HepG2 (cell line): ENCODE measurements around the gene GPER1. TPM values are rescaled to one million over a fixed set of nuclear protein-coding genes. Genes with fewer than 3 reads are reported as not detected.

Source experiments
- ATAD3A ChIP-seq: sonication (generic); formaldehyde crosslinking; IDR thresholded peaks from 2 replicates; pipeline ENCODE4 v1.4.0; 2020; ENCODE audit warnings: missing genetic modification reagents
- SIN3A ChIP-seq: IDR thresholded peaks from 2 replicates; pipeline ENCODE4 v1.6.1; 2011; ENCODE audit warnings: low read depth, mild to moderate bottlenecking, control low read depth, low read length, borderline replicate concordance
- SIN3B ChIP-seq: fragments of 150-350 bp; IDR thresholded peaks from 2 replicates; pipeline ENCODE4 v1.6.1; 2014; ENCODE audit warnings: low read length
- SMAD1 ChIP-seq: sonication (generic); formaldehyde crosslinking; IDR thresholded peaks from 2 replicates; pipeline ENCODE4 v1.4.0; 2020; ENCODE audit warnings: missing genetic modification reagents, low read depth, mild to moderate bottlenecking, borderline replicate concordance
- SMAD9 ChIP-seq: sonication (generic); formaldehyde crosslinking; IDR thresholded peaks from 2 replicates; pipeline ENCODE4 v1.5.1; 2020; ENCODE audit warnings: mild to moderate bottlenecking, missing genetic modification reagents
- SRF ChIP-seq: IDR thresholded peaks from 2 replicates; pipeline ENCODE4 v1.6.1; 2011; ENCODE audit warnings: mild to moderate bottlenecking, low read depth, low read length, moderate library complexity
- WIZ ChIP-seq: sonication (generic); formaldehyde crosslinking; IDR thresholded peaks from 2 replicates; pipeline ENCODE4 v1.5.1; 2020; ENCODE audit warnings: mild to moderate bottlenecking, missing genetic modification reagents
- ZNF10 ChIP-seq: sonication (generic); formaldehyde crosslinking; IDR thresholded peaks from 2 replicates; pipeline ENCODE4 v1.4.0; 2020; ENCODE audit warnings: mild to moderate bottlenecking, low read depth, missing genetic modification reagents, borderline replicate concordance
- ZNF468 ChIP-seq: sonication (generic); formaldehyde crosslinking; IDR thresholded peaks from 2 replicates; pipeline ENCODE4 v1.8.0; 2022; ENCODE audit warnings: mild to moderate bottlenecking, moderate library complexity, missing genetic modification reagents
- ZNF549 ChIP-seq: sonication (generic); formaldehyde crosslinking; IDR thresholded peaks from 2 replicates; pipeline ENCODE4 v1.5.0; 2020; ENCODE audit warnings: missing genetic modification reagents
- ZNF883 ChIP-seq: sonication (generic); formaldehyde crosslinking; IDR thresholded peaks from 2 replicates; pipeline ENCODE4 v1.5.1; 2020; ENCODE audit warnings: mild to moderate bottlenecking, missing genetic modification reagents; ENCODE audit errors: not compliant biosample characterization
- ZNF891 ChIP-seq: sonication (generic); formaldehyde crosslinking; IDR thresholded peaks from 2 replicates; pipeline ENCODE4 v1.5.0; 2020; ENCODE audit warnings: mild to moderate bottlenecking, missing genetic modification reagents
- polyA plus RNA-seq, 8 experiments: library from polyadenylated mRNA; depleted of rRNA in 3 of 8; stranded (reverse) in 7 of 8; unstranded in 1 of 8; fragments of >200 nt; fragmentation: Illumina TruSeq in 4 of 8; extraction: Trizol in 4 of 8; gene quantifications; 2 replicates each; pipeline versions ENCODE4 v1.2.1 to v1.2.3, GENCODE V29; 2011 to 2016; ENCODE audit warnings: low read depth in 4 of 8, missing spikeins in 1 of 8, mixed read lengths in 1 of 8; ENCODE audit not compliant: insufficient read depth in 1 of 8
- total RNA-seq, 5 experiments: library from RNA; depleted of rRNA; stranded (reverse); fragments of >200 nt; fragmentation: Illumina TruSeq; extraction: Trizol; gene quantifications; 2 replicates each; pipeline ENCODE4 v1.2.3, GENCODE V29; 2016; ENCODE audit warnings: low read depth in 1 of 5
- TF ChIP-seq, protein P1 (sequence below): sonication (generic); formaldehyde crosslinking; IDR thresholded peaks from 2 replicates; pipeline ENCODE4 v1.4.0; 2020; ENCODE audit warnings: missing genetic modification reagents
- TF ChIP-seq, protein P2 (sequence below): sonication (generic); formaldehyde crosslinking; IDR thresholded peaks from 2 replicates; pipeline ENCODE4 v1.5.0; 2020; ENCODE audit warnings: missing genetic modification reagents
- TF ChIP-seq, protein P3 (sequence below): sonication (generic); formaldehyde crosslinking; conservative IDR thresholded peaks from 2 replicates; pipeline ENCODE4 v1.8.0; 2022; ENCODE audit warnings: low read depth, missing genetic modification reagents
- TF ChIP-seq, protein P4 (sequence below): sonication (generic); formaldehyde crosslinking; conservative IDR thresholded peaks from 2 replicates; pipeline ENCODE4 v1.8.0; 2022; ENCODE audit warnings: missing genetic modification reagents
- TF ChIP-seq, protein P5 (sequence below), 2 experiments: fragments of 450-650 bp in 1 of 2; sonication (generic) in 1 of 2; formaldehyde crosslinking; IDR thresholded peaks; 2 replicates each; pipeline versions ENCODE4 v1.5.0 to v1.8.0; 2020 to 2022; ENCODE audit warnings: mild to moderate bottlenecking in 1 of 2, missing genetic modification reagents in 1 of 2

Gene GPER1
- total and polyA plus RNA-seq, 2 of the 13 experiments (the other 11 are each of a cell fraction or from before 2014, with no cell fraction given): 12.7 to 19.7 TPM

DNA sequence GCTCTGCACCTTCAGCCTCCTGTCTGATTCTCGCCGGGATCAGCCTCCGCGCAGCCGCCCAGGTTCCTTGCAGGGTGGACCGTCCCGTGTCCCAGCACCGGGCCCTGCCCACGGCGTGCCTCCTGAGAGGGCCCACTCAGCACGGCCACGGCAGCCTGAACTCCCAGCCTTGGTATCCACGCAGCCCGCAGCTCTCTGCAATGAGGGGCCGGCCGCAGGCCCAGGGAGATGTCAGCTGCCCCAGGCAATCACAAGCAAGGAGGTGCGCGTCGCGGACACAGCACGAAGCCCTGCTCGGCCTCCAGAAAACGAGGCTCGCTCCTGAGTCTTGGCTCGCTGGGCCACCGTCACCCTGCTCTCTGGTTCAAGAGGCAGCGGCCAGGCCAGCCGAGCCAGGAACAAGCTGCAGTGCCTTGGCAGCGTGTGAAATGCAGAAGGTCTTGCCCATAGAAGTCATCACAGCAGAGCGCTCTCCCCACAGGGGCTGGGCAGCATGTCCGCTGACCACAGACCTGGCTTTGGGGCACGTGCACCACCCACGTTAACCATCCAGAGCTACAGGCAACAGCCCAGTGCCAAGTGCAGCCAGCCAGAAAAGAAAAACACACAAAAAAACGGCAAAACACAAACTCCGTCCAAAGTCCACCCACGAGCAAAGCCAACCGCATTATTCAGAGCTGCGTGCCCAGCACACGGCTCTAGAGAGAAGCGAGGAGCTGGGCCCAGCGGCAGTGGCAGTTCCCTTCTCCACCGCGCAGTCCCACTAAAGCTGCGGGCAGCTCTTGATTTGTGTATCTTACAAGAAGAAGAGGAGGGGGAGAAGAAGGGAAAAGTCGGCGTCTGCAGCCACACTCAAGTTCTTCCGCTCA, 13.9 kb downstream of the GPER1 start (continued):
- TF ChIP-seq, protein P1, sequence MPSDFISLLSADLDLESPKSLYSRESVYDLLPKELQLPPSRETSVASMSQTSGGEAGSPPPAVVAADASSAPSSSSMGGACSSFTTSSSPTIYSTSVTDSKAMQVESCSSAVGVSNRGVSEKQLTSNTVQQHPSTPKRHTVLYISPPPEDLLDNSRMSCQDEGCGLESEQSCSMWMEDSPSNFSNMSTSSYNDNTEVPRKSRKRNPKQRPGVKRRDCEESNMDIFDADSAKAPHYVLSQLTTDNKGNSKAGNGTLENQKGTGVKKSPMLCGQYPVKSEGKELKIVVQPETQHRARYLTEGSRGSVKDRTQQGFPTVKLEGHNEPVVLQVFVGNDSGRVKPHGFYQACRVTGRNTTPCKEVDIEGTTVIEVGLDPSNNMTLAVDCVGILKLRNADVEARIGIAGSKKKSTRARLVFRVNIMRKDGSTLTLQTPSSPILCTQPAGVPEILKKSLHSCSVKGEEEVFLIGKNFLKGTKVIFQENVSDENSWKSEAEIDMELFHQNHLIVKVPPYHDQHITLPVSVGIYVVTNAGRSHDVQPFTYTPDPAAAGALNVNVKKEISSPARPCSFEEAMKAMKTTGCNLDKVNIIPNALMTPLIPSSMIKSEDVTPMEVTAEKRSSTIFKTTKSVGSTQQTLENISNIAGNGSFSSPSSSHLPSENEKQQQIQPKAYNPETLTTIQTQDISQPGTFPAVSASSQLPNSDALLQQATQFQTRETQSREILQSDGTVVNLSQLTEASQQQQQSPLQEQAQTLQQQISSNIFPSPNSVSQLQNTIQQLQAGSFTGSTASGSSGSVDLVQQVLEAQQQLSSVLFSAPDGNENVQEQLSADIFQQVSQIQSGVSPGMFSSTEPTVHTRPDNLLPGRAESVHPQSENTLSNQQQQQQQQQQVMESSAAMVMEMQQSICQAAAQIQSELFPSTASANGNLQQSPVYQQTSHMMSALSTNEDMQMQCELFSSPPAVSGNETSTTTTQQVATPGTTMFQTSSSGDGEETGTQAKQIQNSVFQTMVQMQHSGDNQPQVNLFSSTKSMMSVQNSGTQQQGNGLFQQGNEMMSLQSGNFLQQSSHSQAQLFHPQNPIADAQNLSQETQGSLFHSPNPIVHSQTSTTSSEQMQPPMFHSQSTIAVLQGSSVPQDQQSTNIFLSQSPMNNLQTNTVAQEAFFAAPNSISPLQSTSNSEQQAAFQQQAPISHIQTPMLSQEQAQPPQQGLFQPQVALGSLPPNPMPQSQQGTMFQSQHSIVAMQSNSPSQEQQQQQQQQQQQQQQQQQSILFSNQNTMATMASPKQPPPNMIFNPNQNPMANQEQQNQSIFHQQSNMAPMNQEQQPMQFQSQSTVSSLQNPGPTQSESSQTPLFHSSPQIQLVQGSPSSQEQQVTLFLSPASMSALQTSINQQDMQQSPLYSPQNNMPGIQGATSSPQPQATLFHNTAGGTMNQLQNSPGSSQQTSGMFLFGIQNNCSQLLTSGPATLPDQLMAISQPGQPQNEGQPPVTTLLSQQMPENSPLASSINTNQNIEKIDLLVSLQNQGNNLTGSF (CRISPR knock-in tag): peak; percentile 48; the same call in 1 of the 2 replicates
- no peak for TF ChIP-seq SIN3A
- peak; percentile 74; the same call in 1 of the 2 replicates for TF ChIP-seq ZNF891 (CRISPR knock-in tag)
- TF ChIP-seq, protein P2, sequence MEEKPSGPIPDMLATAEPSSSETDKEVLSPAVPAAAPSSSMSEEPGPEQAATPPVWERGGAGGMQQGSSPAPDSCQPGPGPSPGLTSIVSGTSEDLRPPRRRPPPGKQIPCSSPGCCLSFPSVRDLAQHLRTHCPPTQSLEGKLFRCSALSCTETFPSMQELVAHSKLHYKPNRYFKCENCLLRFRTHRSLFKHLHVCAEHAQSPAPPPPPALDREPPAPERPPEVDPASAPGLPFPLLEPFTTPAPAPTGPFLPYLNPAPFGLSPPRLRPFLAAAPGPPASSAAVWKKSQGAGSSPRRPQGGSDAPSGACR (CRISPR knock-in tag): no peak
- no peak for TF ChIP-seq ZNF883 (CRISPR knock-in tag)
- TF ChIP-seq SMAD9 (CRISPR knock-in tag): no peak
- no peak for TF ChIP-seq SRF
- TF ChIP-seq, protein P3, sequence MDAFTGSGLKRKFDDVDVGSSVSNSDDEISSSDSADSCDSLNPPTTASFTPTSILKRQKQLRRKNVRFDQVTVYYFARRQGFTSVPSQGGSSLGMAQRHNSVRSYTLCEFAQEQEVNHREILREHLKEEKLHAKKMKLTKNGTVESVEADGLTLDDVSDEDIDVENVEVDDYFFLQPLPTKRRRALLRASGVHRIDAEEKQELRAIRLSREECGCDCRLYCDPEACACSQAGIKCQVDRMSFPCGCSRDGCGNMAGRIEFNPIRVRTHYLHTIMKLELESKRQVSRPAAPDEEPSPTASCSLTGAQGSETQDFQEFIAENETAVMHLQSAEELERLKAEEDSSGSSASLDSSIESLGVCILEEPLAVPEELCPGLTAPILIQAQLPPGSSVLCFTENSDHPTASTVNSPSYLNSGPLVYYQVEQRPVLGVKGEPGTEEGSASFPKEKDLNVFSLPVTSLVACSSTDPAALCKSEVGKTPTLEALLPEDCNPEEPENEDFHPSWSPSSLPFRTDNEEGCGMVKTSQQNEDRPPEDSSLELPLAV (CRISPR knock-in tag): no peak
- no peak for TF ChIP-seq SMAD1
- TF ChIP-seq, protein P4, sequence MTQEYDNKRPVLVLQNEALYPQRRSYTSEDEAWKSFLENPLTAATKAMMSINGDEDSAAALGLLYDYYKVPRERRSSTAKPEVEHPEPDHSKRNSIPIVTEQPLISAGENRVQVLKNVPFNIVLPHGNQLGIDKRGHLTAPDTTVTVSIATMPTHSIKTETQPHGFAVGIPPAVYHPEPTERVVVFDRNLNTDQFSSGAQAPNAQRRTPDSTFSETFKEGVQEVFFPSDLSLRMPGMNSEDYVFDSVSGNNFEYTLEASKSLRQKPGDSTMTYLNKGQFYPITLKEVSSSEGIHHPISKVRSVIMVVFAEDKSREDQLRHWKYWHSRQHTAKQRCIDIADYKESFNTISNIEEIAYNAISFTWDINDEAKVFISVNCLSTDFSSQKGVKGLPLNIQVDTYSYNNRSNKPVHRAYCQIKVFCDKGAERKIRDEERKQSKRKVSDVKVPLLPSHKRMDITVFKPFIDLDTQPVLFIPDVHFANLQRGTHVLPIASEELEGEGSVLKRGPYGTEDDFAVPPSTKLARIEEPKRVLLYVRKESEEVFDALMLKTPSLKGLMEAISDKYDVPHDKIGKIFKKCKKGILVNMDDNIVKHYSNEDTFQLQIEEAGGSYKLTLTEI: no peak
- TF ChIP-seq, protein P5, sequence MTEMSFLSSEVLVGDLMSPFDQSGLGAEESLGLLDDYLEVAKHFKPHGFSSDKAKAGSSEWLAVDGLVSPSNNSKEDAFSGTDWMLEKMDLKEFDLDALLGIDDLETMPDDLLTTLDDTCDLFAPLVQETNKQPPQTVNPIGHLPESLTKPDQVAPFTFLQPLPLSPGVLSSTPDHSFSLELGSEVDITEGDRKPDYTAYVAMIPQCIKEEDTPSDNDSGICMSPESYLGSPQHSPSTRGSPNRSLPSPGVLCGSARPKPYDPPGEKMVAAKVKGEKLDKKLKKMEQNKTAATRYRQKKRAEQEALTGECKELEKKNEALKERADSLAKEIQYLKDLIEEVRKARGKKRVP (CRISPR knock-in tag; IDR thresholded peaks at IDR 0.05): no peak
- no peak for TF ChIP-seq ZNF468 (CRISPR knock-in tag)
- TF ChIP-seq ZNF10: no peak
- TF ChIP-seq SIN3B: no peak
- TF ChIP-seq ZNF549 (CRISPR knock-in tag): no peak
- TF ChIP-seq WIZ (CRISPR knock-in tag): no peak
- TF ChIP-seq ATAD3A (CRISPR knock-in tag): no peak
